SK-N-SH (cell line): ENCODE results near the gene ADAMTS10. TPM values are rescaled to one million over a fixed set of nuclear protein-coding genes. Genes with fewer than 3 reads are reported as not detected.

Source experiments
- CTCF ChIA-PET: fragments of 300-600, 350-600 bp; formaldehyde crosslinking; extraction: SDS; loops from one replicate; lab custom pipeline; 2021; lab: Yijun Ruan, JAX
- POLR2A ChIA-PET: fragments of 350-600 bp; sonication (Branson Sonifier 250); formaldehyde crosslinking; extraction: SDS; loops from one replicate; lab custom pipeline; 2020; ENCODE audit warnings: antibody characterized with exemption, inconsistent platforms; lab: Yijun Ruan, JAX
- DNase-seq: peaks from one replicate; pipeline ENCODE4 v3.0.0; 2012
- H2AFZ ChIP-seq: fragments of 200-600 bp; sonication (generic); 2 replicates; pipeline ENCODE4 v1.8.1; 2016; ENCODE audit warnings: antibody characterized with exemption, mild to moderate bottlenecking, low read depth
- H3F3A ChIP-seq: fragments of 200-600 bp; sonication (generic); replicated peaks from 2 replicates; pipeline ENCODE3; 2016; ENCODE audit warnings: antibody characterized with exemption, mild to moderate bottlenecking; ENCODE audit not compliant: insufficient read depth
- H3K27ac ChIP-seq, 2 experiments: fragments of 200-500 bp in 1 of 2; fragments of 200-600 bp in 1 of 2; sonication (Bioruptor generic) in 1 of 2; sonication (generic), shearing (Covaris generic) in 1 of 2; 2 replicates each; pipeline versions ENCODE4 v1.5.1 to v1.6.1; 2014 to 2016; ENCODE audit warnings: low read depth in 2 of 2, inconsistent platforms in 1 of 2, low read length in 1 of 2, mild to moderate bottlenecking in 1 of 2, mixed read lengths in 1 of 2
- H3K27me3 ChIP-seq: fragments of 200-600 bp; sonication (generic), shearing (Covaris generic); 2 replicates; pipeline ENCODE4 v1.6.1; 2016; ENCODE audit warnings: mixed run types; ENCODE audit not compliant: insufficient read depth
- H3K36me3 ChIP-seq, 2 experiments: fragments of 200-500 bp in 1 of 2; fragments of 200-600 bp in 1 of 2; sonication (Bioruptor generic) in 1 of 2; sonication (generic) in 1 of 2; replicated peaks in 1 of 2; 2 replicates each; pipeline versions ENCODE3 to v1.5.1; 2014 to 2016; ENCODE audit warnings: low read length in 1 of 2, mild to moderate bottlenecking in 1 of 2; ENCODE audit not compliant: insufficient read depth in 2 of 2, control insufficient read depth in 1 of 2
- H3K4me1 ChIP-seq, 2 experiments: fragments of 200-500 bp in 1 of 2; fragments of 200-600 bp in 1 of 2; sonication (Bioruptor generic) in 1 of 2; sonication (generic), shearing (Covaris generic) in 1 of 2; 2 replicates each; pipeline versions ENCODE4 v1.5.1 to v1.6.1; 2014 to 2016; ENCODE audit warnings: low read depth in 1 of 2, low read length in 1 of 2, mixed run types in 1 of 2; ENCODE audit not compliant: insufficient read depth in 2 of 2, control insufficient read depth in 1 of 2
- H3K4me2 ChIP-seq: fragments of 200-600 bp; sonication (generic), shearing (Covaris generic); 2 replicates; pipeline ENCODE4 v1.6.1; 2017; ENCODE audit warnings: mixed run types
- H3K4me3 ChIP-seq, 2 experiments: fragments of 200-500 bp in 1 of 2; fragments of 200-600 bp in 1 of 2; sonication (Bioruptor generic) in 1 of 2; sonication (generic), shearing (Covaris generic) in 1 of 2; 2 replicates each; pipeline versions ENCODE4 v1.5.1 to v1.8.1; 2014 to 2016; ENCODE audit warnings: low read depth in 2 of 2, inconsistent platforms in 1 of 2, low read length in 1 of 2, mild to moderate bottlenecking in 1 of 2, mixed read lengths in 1 of 2, moderate library complexity in 1 of 2
- H3K79me2 ChIP-seq: fragments of 200-600 bp; sonication (generic); 2 replicates; pipeline ENCODE4 v1.8.1; 2017; ENCODE audit warnings: mild to moderate bottlenecking; ENCODE audit not compliant: insufficient read depth
- H3K9ac ChIP-seq: fragments of 200-600 bp; sonication (generic); 2 replicates; pipeline ENCODE4 v1.6.1; 2017; ENCODE audit warnings: mixed run types
- H3K9me2 ChIP-seq: fragments of 200-600 bp; sonication (generic); 2 replicates; pipeline ENCODE4 v1.6.1; 2017; ENCODE audit warnings: mixed run types
- H3K9me3 ChIP-seq: fragments of 200-600 bp; sonication (generic); 2 replicates; pipeline ENCODE4 v1.6.1; 2017; ENCODE audit warnings: mixed run types, mild to moderate bottlenecking, moderate library complexity
- H4K20me1 ChIP-seq: fragments of 200-600 bp; sonication (generic); 2 replicates; pipeline ENCODE4 v1.6.1; 2017; ENCODE audit warnings: mild to moderate bottlenecking, mixed run types; ENCODE audit not compliant: insufficient read depth
- CHD2 ChIP-seq: fragments of 150-350 bp; IDR thresholded peaks from 2 replicates; pipeline ENCODE4 v1.6.1; 2018; ENCODE audit warnings: low read length; ENCODE audit not compliant: partially characterized antibody
- EP300 ChIP-seq, 2 experiments: IDR thresholded peaks; 2 replicates each; pipeline versions ENCODE4 v1.4.0 to v1.6.1; 2012; ENCODE audit warnings: borderline replicate concordance in 1 of 2, low read depth in 1 of 2, low read length in 1 of 2
- FOXJ3 ChIP-seq: sonication (generic); formaldehyde crosslinking; IDR thresholded peaks from 2 replicates; pipeline ENCODE4 v1.5.1; 2020; ENCODE audit warnings: mild to moderate bottlenecking, missing genetic modification reagents
- POLR2AphosphoS5 ChIP-seq: IDR thresholded peaks from 2 replicates; pipeline ENCODE4 v1.6.1; 2012; ENCODE audit warnings: low read depth, low read length
- RAD21 ChIP-seq: IDR thresholded peaks from 2 replicates; pipeline ENCODE4 v1.6.1; 2012; ENCODE audit warnings: mild to moderate bottlenecking, low read length
- RFX5 ChIP-seq: IDR thresholded peaks from 2 replicates; pipeline ENCODE4 v1.6.1; 2012; ENCODE audit warnings: mild to moderate bottlenecking, improper control_type of control experiment, low read length
- TCF12 ChIP-seq: IDR thresholded peaks from 2 replicates; pipeline ENCODE4 v1.4.0; 2012
- USF1 ChIP-seq: IDR thresholded peaks from 2 replicates; pipeline ENCODE4 v1.4.0; 2012; ENCODE audit warnings: low read depth, borderline replicate concordance
- ZBTB33 ChIP-seq: IDR thresholded peaks from 2 replicates; pipeline ENCODE4 v1.4.0; 2012; ENCODE audit warnings: low read depth, borderline replicate concordance
- WGBS: methylation state at CpG from one replicate; pipeline ENCODE4 v1.1.6; 2017; ENCODE audit warnings: low lambda C conversion rate; 5-methylcytosine and 5-hydroxymethylcytosine counted together
- polyA plus RNA-seq, 3 experiments: library from polyadenylated mRNA; depleted of rRNA; stranded (reverse); fragments of >200 nt; gene quantifications; 2 replicates each; pipeline ENCODE4 v1.2.3, GENCODE V29; 2012

ADAMTS10 gene
- polyA plus RNA-seq, 1 of the 3 experiments (the other 2 are of a cell fraction), result 3.6 TPM

- no peak for TF ChIP-seq ZBTB33
- TF ChIP-seq POLR2AphosphoS5, result no peak
- TF ChIP-seq USF1, result no peak
These were observed 32.8 kb downstream of the ADAMTS10 start (continued) for GRCh38 chr19:8577741-8578140.

GRCh38 chr19:8577247-8577646 lies 33.3 kb downstream of the ADAMTS10 start, which contains the start of gene MYO1F:
Gene MYO1F, minus strand, starts transcription at chr19:8577442. Its CDS starts 133 bp downstream, at chr19:8577309.
- Histone ChIP-seq H3K9ac (no peak within 1 kb of the TSS), H3K27ac (no peak within 1 kb of the TSS), H3K4me3 (no peak within 1 kb of the TSS), H2AFZ (no peak within 1 kb of the TSS), H3K9me2 (no peaks in the 10 kb centered on the region), H3K27me3 (no peaks in the 10 kb centered on the region; the same call in 1 of the 2 replicates), H3K79me2 (no peaks in the 10 kb centered on the region), H3K36me3 (no peaks in the 10 kb centered on the region), H3K9me3 (no peaks in the 10 kb centered on the region), H4K20me1 (no peaks in the 10 kb centered on the region), H3F3A (peaks cover 10% of the 10 kb centered on the region), H3K4me2 (no peak within 1 kb of the TSS), H3K4me1 (no peaks in the 10 kb centered on the region; a peak in 1 of 4 replicates)
- WGBS, result 30% methylated on average over 6 of the region's 7 CpGs
- ChIA-PET POLR2A (no interaction called here), CTCF (interaction anchor here (1.2 to 6.8 kb wide), 9 partner anchors 10 to 226 kb away, joined by 3 to 152 read pairs (median 45); no protein-coding TSS in a partner anchor)
- TF ChIP-seq RAD21 (no peak), RFX5 (no peak), TCF12 (no peak), FOXJ3 (no peak), CHD2 (no peak)
- DNase-seq, result no peak

- Histone ChIP-seq H3K9ac (no peak overlapping the region), H3K36me3 (no peaks in the 10 kb centered on the region), H3F3A (peaks cover 10% of the 10 kb centered on the region), H3K9me2 (no peaks in the 10 kb centered on the region), H3K79me2 (no peaks in the 10 kb centered on the region), H4K20me1 (no peaks in the 10 kb centered on the region), H3K4me1 (no peaks in the 10 kb centered on the region; a peak in 1 of 4 replicates)
- TF ChIP-seq EP300 (IDR thresholded peaks at IDR 0.05; ENCODE audit: borderline replicate concordance in 1 of 2, low read depth in 1 of 2, low read length in 1 of 2) (no peak), TCF12 (no peak)
- TF ChIP-seq, all 33 proteins: peak for 0
- H2AFZ ChIP-seq, result no peak overlapping the region
- CTCF ChIA-PET, result interaction anchor here (1.0 to 6.8 kb wide), 4 partner anchors 9 to 39 kb away, joined by 4 to 120 read pairs (median 24); no protein-coding TSS in a partner anchor
- H3K4me2 ChIP-seq, result no peak overlapping the region
- DNase-seq, result no peak
- POLR2A ChIA-PET, result no interaction called here
- no peaks in the 10 kb centered on the region; the same call in 1 of the 2 replicates for H3K27me3 ChIP-seq
- 39% methylated on average over 9 of the region's 19 CpGs for WGBS
- H3K4me3 ChIP-seq, result no peak overlapping the region
- H3K27ac ChIP-seq, result no peak overlapping the region
- H3K9me3 ChIP-seq, result no peaks in the 10 kb centered on the region
These were observed 34.1 kb downstream of the ADAMTS10 start for GRCh38 chr19:8576273-8576993.
